ENCODE data around the gene PLAAT5. TPM values are rescaled to one million over a fixed set of nuclear protein-coding genes. Genes with fewer than 3 reads are reported as not detected.
A peak's percentile ranks its signal among the peaks of the same experiment; 100 is the strongest.

Gene PLAAT5
- total and polyA plus RNA-seq, 8 donors: 1.6 to 11.0 (median 7.6) TPM

GRCh38 chr11:63508009-63508408 is 17.0 kb upstream of the PLAAT5 start:
- no peaks in the 10 kb centered on the region for H3K36me3 ChIP-seq
- DNase-seq (peak; percentile 63 to 80 (median 73)), ATAC-seq (peak; percentile 80 to 91 (median 84)), FAIRE-seq (no peak)
- H3K27me3 ChIP-seq: no peaks in the 10 kb centered on the region
- 34 to 46% methylated on average over 3 of the region's 3 CpGs for WGBS, 2 donors
- H3K4me3 ChIP-seq: no peak overlapping the region
- intact Hi-C loops (cut with DNase I): loop anchor here in 2 of 3 donors (10.0 kb wide), 1 partner anchor 117 kb away; no protein-coding TSS in a partner anchor
- H3K9me3 ChIP-seq: no peaks in the 10 kb centered on the region
- TF ChIP-seq CTCF (IDR thresholded peaks at IDR 0.05): peak in 3 of 4 donors; percentile 34 to 39 (median 36)
- H3K4me1 ChIP-seq: peaks cover 14 to 37% (median 16%) of the 10 kb centered on the region in 3 donors
- no peak overlapping the region for H3K27ac ChIP-seq

- Histone ChIP-seq H3K36me3 (no peaks in the 10 kb centered on the region), H3K27me3 (no peaks in the 10 kb centered on the region), H3K9me3 (no peaks in the 10 kb centered on the region), H3K4me1 (peaks cover 14 to 42% (median 21%) of the 10 kb centered on the region in 3 donors), H3K27ac (no peak overlapping the region), H3K4me3 (no peak overlapping the region)
- ATAC-seq (no peak), FAIRE-seq (no peak), DNase-seq (no peak)
- intact Hi-C loops (cut with DNase I): loop anchor here in 2 of 3 donors (10.0 kb wide), 1 partner anchor 117 kb away; no protein-coding TSS in a partner anchor
- WGBS, 2 donors: 84 to 90% methylated on average over 2 of the region's 2 CpGs
- TF ChIP-seq CTCF (IDR thresholded peaks at IDR 0.05): no peak
Measured at GRCh38 chr11:63507511-63507910, 16.5 kb upstream of the PLAAT5 start.

GRCh38 chr11:63506876-63507275 is 15.9 kb upstream of the PLAAT5 start:
- WGBS, 2 donors: 85 to 97% methylated on average over 2 of the region's 2 CpGs
- ATAC-seq (no peak), FAIRE-seq (no peak), DNase-seq (no peak)
- Histone ChIP-seq H3K4me3 (no peak overlapping the region), H3K9me3 (no peaks in the 10 kb centered on the region), H3K4me1 (peaks cover 14 to 48% (median 21%) of the 10 kb centered on the region in 3 donors), H3K27me3 (no peaks in the 10 kb centered on the region), H3K27ac (no peak overlapping the region), H3K36me3 (no peaks in the 10 kb centered on the region)
- intact Hi-C loops (cut with DNase I): loop anchor here in 2 of 3 donors (10.0 kb wide), 1 partner anchor 118 kb away; no protein-coding TSS in a partner anchor
- no peak for TF ChIP-seq CTCF (IDR thresholded peaks at IDR 0.05)

GRCh38 chr11:63505857-63506528 is 15.0 kb upstream of the PLAAT5 start, which contains the start of gene LGALS12:
LGALS12 (plus strand) TSS chr11:63506084; CDS start chr11:63506459, 375 bp downstream.
- intact Hi-C loops (cut with DNase I): loop anchor here in 2 of 3 donors (10.0 kb wide), 1 partner anchor 119 kb away; no protein-coding TSS in a partner anchor
- H3K27ac ChIP-seq: no peak within 1 kb of the TSS
- FAIRE-seq: no peak

More at GRCh38 chr11:63505857-63506528, 15.0 kb upstream of the PLAAT5 start, which contains the start of gene LGALS12:
- peak in 1 of 6 donors; percentile 61 for DNase-seq
- TF ChIP-seq CTCF (IDR thresholded peaks at IDR 0.05): no peak
- no peak within 1 kb of the TSS for H3K4me3 ChIP-seq
- peak in 2 of 4 donors; percentile 8 to 13 for ATAC-seq
- no peaks in the 10 kb centered on the region for H3K27me3 ChIP-seq
- H3K9me3 ChIP-seq: no peaks in the 10 kb centered on the region
- peaks cover 14 to 48% (median 21%) of the 10 kb centered on the region in 3 donors for H3K4me1 ChIP-seq
- H3K36me3 ChIP-seq: no peaks in the 10 kb centered on the region
- WGBS, 2 donors: 74 to 80% methylated on average over 15 of the region's 15 CpGs
